ENCODE data around the gene RNF144A.

RNF144A gene

DNA sequence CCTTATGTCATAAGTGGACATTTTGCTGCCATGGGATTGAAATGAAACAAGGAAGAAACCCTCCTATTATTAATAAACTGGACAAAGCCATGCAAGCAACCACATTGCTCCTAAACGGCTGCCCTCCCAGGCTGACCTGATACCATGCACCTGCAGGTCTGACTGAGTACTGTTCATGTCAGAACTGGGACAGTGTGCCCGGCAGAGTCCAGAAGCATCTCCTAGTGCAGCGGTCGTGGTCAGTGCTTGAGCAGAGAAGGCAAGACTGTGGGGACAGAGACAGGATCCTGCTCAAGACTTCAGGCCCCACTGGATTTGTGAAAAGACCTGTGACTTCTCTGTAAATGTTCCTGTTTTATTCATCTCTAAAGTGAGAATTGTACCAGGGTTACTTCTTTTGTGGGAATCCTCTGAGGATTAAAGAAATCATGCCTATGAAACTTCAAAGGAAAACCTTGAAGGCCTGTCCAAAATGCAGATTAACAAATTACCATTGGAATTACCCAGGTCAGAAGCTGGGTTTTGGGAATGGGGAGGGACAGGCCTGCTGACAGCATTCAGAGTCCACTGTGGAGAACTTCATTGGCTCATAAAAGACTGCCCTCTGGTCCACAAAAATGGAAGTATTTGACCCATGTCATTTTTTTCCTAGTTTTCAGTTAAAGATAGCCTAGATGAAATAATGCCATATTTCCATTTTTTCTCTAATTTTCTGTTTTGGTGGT is 13.9 kb downstream of the RNF144A start:
- TF ChIP-seq EP300 (IDR thresholded peaks at IDR 0.05; ENCODE audit: borderline replicate concordance), result no peak
- no peak for TF ChIP-seq ZBTB7A (IDR thresholded peaks at IDR 0.05; ENCODE audit: low read depth)
- TF ChIP-seq CEBPB (IDR thresholded peaks at IDR 0.05), result no peak
- no peak for TF ChIP-seq EGR1 (IDR thresholded peaks at IDR 0.05)
- TF ChIP-seq YY1 (IDR thresholded peaks at IDR 0.05; ENCODE audit: low read depth), result no peak
- no peak for TF ChIP-seq REST (IDR thresholded peaks at IDR 0.05; ENCODE audit: low read depth)
- no peak for TF ChIP-seq TAF1 (IDR thresholded peaks at IDR 0.05; ENCODE audit: low read depth)
- TF ChIP-seq TCF12 (IDR thresholded peaks at IDR 0.05; ENCODE audit: low read depth), result no peak
- TF ChIP-seq FOXM1 (IDR thresholded peaks at IDR 0.05; ENCODE audit: borderline replicate concordance, low read depth), result no peak
- no peak for TF ChIP-seq NFIC (IDR thresholded peaks at IDR 0.05)
- no peak for TF ChIP-seq TEAD4 (IDR thresholded peaks at IDR 0.05)
- no peak for TF ChIP-seq MAX (IDR thresholded peaks at IDR 0.05)
- TF ChIP-seq CREB1 (IDR thresholded peaks at IDR 0.05; ENCODE audit: low read depth), result no peak
- TF ChIP-seq USF1 (IDR thresholded peaks at IDR 0.05), result no peak
- TF ChIP-seq RAD21 (IDR thresholded peaks at IDR 0.05; ENCODE audit: low read depth), result no peak

DNA sequence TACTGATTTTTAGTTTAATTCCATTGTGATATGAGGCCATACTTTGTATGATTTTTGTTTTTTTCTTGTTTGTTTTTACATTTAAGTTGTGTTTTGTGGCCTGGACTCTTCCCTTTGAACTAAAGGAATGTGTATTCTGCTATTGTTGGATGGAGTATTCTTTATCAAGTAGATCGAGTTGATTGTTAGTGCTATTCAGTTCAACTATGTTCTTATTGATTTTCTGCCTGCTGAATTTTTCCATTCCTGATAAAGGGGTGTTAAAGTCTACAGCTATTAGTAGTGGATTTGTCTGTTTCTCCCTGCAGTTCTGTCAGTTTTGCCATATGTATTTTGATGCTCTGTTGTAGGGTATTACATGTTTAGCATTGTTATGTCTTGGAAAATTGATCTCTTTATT is 14.5 kb downstream of the RNF144A start:
- TF ChIP-seq EGR1 (IDR thresholded peaks at IDR 0.05) (no peak), RAD21 (IDR thresholded peaks at IDR 0.05; ENCODE audit: low read depth) (no peak), FOXM1 (IDR thresholded peaks at IDR 0.05; ENCODE audit: borderline replicate concordance, low read depth) (no peak), NFIC (IDR thresholded peaks at IDR 0.05) (no peak), TCF12 (IDR thresholded peaks at IDR 0.05; ENCODE audit: low read depth) (no peak), ZBTB7A (IDR thresholded peaks at IDR 0.05; ENCODE audit: low read depth) (no peak), CREB1 (IDR thresholded peaks at IDR 0.05; ENCODE audit: low read depth) (no peak), MAX (IDR thresholded peaks at IDR 0.05) (no peak), CEBPB (IDR thresholded peaks at IDR 0.05) (no peak), TEAD4 (IDR thresholded peaks at IDR 0.05) (no peak), USF1 (IDR thresholded peaks at IDR 0.05) (no peak), TAF1 (IDR thresholded peaks at IDR 0.05; ENCODE audit: low read depth) (no peak), REST (IDR thresholded peaks at IDR 0.05; ENCODE audit: low read depth) (no peak), YY1 (IDR thresholded peaks at IDR 0.05; ENCODE audit: low read depth) (no peak), EP300 (IDR thresholded peaks at IDR 0.05; ENCODE audit: borderline replicate concordance) (no peak)

DNA sequence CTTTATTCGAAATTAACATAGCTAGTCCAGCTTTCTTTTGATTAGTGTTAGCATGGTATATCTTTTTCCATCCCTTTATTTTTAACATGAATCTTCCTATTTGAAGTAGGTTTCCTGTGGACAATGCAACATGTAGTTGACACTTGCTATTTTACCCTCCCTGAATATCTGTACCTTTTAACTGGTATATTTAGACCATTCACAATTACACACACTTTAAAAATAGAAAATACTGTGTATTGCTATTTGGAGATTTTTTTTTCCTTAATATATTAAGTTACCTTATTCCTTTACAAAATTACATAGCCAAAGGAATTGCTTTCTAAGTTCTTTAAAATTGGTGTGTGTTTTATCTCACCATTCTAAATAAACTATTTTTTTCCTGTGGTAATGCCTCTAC is 15.0 kb downstream of the RNF144A start:
- TF ChIP-seq CEBPB (IDR thresholded peaks at IDR 0.05) (no peak), FOXM1 (IDR thresholded peaks at IDR 0.05; ENCODE audit: borderline replicate concordance, low read depth) (no peak), ZBTB7A (IDR thresholded peaks at IDR 0.05; ENCODE audit: low read depth) (no peak), CREB1 (IDR thresholded peaks at IDR 0.05; ENCODE audit: low read depth) (no peak), EGR1 (IDR thresholded peaks at IDR 0.05) (no peak), RAD21 (IDR thresholded peaks at IDR 0.05; ENCODE audit: low read depth) (no peak), YY1 (IDR thresholded peaks at IDR 0.05; ENCODE audit: low read depth) (no peak)

- TF ChIP-seq YY1 (IDR thresholded peaks at IDR 0.05; ENCODE audit: low read depth), result no peak
- no peak for TF ChIP-seq USF1 (IDR thresholded peaks at IDR 0.05)
- TF ChIP-seq RAD21 (IDR thresholded peaks at IDR 0.05; ENCODE audit: low read depth), result no peak
- TF ChIP-seq REST (IDR thresholded peaks at IDR 0.05; ENCODE audit: low read depth), result no peak
- no peak for TF ChIP-seq EGR1 (IDR thresholded peaks at IDR 0.05)
- no peak for TF ChIP-seq TAF1 (IDR thresholded peaks at IDR 0.05; ENCODE audit: low read depth)
- TF ChIP-seq MAX (IDR thresholded peaks at IDR 0.05), result no peak
- no peak for TF ChIP-seq TCF12 (IDR thresholded peaks at IDR 0.05; ENCODE audit: low read depth)
- no peak for TF ChIP-seq TEAD4 (IDR thresholded peaks at IDR 0.05)
- TF ChIP-seq FOXM1 (IDR thresholded peaks at IDR 0.05; ENCODE audit: borderline replicate concordance, low read depth), result no peak
- TF ChIP-seq CEBPB (IDR thresholded peaks at IDR 0.05), result no peak
Measured at GRCh38 chr2:6932828-6933227, 15.6 kb downstream of the RNF144A start.

All from Ishikawa (cell line).